GM12801 (cell line): ENCODE measurements around the gene MBTPS2.

Source experiments
- TF ChIP-seq, protein P1 (sequence below): IDR thresholded peaks from one replicate; pipeline ENCODE4 v1.5.1; 2011; ENCODE audit warnings: control low read depth; ENCODE audit not compliant: insufficient read length; ENCODE audit errors: extremely low read depth

MBTPS2 gene

DNA sequence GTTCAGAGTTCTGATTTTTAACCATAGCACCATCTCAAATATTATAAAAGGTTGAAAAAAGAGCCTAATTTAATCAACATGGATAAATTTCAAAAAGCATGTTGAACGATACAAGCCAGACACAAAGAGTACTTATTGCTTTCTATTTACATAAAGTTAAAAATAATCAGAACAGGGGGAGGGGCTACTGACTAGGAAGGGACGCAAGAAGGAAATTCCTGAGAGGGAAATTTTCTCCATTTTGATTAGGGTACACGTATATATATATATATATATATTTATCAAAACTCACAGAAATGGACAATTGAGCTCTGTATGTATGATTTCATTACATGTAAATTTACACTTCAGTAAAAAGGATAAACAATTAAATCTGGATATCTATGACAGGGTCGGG, 482 bp upstream of the MBTPS2 start:
- TF ChIP-seq, protein P1, sequence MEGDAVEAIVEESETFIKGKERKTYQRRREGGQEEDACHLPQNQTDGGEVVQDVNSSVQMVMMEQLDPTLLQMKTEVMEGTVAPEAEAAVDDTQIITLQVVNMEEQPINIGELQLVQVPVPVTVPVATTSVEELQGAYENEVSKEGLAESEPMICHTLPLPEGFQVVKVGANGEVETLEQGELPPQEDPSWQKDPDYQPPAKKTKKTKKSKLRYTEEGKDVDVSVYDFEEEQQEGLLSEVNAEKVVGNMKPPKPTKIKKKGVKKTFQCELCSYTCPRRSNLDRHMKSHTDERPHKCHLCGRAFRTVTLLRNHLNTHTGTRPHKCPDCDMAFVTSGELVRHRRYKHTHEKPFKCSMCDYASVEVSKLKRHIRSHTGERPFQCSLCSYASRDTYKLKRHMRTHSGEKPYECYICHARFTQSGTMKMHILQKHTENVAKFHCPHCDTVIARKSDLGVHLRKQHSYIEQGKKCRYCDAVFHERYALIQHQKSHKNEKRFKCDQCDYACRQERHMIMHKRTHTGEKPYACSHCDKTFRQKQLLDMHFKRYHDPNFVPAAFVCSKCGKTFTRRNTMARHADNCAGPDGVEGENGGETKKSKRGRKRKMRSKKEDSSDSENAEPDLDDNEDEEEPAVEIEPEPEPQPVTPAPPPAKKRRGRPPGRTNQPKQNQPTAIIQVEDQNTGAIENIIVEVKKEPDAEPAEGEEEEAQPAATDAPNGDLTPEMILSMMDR, result no peak

DNA sequence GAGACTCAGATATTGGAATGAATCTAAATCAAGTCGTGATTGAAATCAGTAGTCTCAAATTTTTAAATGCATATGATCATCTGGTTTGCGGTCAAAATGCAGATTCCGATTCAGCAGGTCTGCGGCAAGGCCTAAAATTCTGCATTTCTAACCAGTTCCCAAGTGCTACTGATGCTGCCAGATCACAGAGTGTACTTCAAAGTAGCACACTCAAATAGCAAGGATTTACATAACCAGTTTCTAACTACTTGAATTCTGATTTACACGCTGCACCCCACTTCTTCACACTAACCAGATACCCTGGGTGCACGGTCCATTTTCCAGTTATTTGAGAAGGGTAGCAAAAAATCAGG, 752 bp downstream of the MBTPS2 start:
- TF ChIP-seq, protein P1, result no peak

DNA sequence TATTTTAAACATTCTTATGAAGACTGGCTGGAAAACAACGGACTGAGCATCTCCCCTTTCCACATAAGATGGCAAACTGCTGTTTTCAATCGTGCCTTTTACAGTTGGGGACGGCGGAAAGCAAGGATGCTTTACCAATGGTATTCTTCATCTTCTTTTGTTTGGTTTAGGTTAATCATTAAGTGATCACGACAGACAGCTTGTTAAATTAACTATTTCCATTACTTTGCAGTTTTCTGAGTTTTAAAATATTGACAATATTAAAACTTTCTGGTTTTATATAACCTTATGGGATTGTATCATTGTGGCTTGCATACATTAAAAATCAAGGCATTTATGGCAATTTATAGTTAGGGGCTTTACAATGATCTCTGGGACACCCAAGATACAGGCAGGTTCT, 3.8 kb downstream of the MBTPS2 start:
- TF ChIP-seq, protein P1, result no peak

DNA sequence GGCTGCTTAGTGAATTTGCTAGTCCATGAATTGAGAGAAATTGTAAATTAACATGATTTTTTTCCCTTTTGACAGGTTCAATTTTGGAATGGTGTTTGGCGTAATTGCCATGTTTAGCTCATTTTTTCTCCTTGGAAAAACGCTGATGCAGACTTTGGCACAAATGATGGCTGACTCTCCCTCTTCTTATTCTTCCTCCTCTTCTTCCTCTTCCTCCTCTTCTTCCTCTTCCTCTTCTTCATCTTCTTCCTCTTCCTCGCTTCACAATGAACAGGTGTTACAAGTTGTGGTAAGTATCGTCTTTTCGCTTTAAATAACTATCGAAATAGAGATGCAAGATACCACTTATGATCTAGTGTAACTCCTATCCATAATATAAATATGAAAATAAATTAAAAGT, 5.7 kb downstream of the MBTPS2 start:
- TF ChIP-seq, protein P1, result no peak

DNA sequence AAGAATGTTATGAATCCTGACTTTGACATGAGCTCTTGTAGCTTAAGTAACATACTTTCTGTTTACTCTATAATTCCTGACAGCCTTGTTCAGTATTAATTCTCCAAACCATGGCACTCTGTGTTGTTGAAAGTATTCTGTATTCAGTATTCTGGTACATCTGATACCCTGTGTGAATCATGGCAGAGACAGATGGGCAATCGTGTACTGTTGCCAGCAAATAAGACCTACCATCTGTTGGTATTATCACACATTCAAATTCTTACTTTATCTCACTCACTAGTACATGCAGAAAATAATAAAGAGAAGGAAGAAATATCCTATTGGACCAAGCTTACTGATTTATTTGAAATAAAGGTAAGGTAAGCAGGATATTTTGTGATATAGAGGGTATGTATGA, 7.9 kb downstream of the MBTPS2 start:
- TF ChIP-seq, protein P1, result no peak

DNA sequence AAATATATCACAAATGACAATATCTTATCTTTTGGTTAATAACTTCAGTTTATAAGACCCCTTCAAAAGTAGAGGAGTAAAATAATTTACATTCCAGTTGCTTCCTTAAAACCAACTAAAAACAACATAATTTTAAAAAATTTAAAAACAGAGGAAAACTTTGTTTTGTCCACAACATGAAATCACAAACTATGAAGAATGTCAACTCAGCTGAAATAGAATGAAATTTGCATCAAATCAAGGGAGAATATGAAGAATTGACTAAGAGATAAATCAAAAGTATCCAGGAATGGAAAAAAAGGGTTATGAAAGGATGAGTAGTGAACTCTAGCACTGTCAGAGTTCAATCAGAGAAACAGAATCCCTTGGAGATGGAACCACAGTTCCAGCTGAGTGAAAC, 14.2 kb downstream of the MBTPS2 start:
- TF ChIP-seq, protein P1, result no peak

DNA sequence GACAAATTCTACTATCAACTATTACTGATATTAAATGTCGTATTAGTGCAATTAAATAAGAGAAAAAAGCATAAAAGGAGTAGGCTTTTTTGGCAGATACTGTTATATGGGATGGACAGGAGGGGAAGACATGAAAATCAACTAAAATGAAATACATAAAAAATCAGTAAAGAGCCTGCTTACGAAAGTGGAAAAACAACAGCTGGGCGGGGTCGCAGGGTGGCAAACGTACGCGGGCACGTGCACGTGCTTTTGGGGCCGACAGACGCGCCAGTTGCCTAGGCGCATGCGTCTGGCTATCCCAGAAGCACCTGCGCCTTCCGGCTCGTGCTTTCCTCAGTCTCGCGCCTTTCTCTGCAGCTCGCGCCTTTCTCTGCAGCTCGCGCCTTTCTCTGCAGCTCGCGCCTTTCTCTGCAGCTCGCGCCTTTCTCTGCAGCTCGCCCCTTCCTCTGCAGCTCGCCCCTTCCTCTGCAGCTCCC, 16.6 kb downstream of the MBTPS2 start, which contains the start of gene YY2:
TSS of gene YY2 (plus strand) at position 51 of the 479 bp plus-strand sequence. CDS start 498 bp downstream, outside the sequence.
- TF ChIP-seq, protein P1, result no peak

DNA sequence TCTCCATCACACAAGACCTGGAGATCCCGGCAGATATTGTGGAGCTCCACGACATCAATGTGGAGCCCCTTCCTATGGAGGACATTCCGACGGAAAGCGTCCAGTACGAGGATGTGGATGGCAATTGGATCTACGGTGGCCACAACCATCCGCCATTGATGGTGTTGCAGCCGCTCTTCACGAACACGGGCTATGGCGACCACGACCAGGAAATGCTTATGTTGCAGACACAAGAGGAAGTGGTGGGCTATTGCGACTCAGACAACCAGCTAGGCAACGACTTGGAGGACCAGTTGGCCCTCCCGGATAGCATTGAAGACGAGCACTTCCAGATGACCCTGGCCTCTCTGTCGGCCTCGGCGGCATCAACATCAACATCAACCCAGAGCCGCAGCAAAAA, 17.1 kb downstream of the MBTPS2 start:
- TF ChIP-seq, protein P1, result no peak
